PC-3 (cell line): ENCODE data around the gene VAV3.

Source experiments
- CTCF ChIP-seq: fragments of 300-600 bp; sonication (generic); conservative IDR thresholded peaks from 2 replicates; pipeline ENCODE4 v1.5.1; 2017; ENCODE audit warnings: antibody characterized with exemption, low read depth, mild to moderate bottlenecking, low read length
- EZH2 ChIP-seq: fragments of 300-600 bp; sonication (generic); IDR thresholded peaks from one replicate; pipeline ENCODE4 v1.6.1; 2017; ENCODE audit warnings: antibody characterized with exemption, mild to moderate bottlenecking, low read length; ENCODE audit not compliant: unreplicated experiment

DNA sequence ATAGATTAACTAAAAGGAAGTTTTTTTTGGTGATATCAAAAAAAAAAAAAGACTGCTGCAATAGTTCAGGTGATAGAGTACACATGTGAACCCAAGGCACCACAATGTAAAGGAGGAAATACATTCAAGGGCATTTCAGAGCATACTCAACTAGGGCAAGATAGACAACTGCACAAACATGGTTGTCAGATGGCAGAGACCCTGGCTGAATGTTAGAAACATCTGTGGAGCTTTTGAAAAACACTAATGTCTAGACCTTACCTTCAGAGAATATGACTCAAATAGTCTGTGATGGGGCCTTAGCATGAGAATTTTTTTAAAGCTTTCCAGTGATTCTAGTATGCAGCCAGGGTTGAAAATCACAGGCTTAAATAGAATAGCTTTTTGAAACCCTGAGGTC is 173.6 kb downstream of the VAV3 start:
- TF ChIP-seq EZH2 (no peak), CTCF (no peak)
